Gastrocnemius medialis (tissue), 4 donors: Measurements from ENCODE around the gene RBM23. TPM values are rescaled to one million over a fixed set of nuclear protein-coding genes. Genes with fewer than 3 reads are reported as not detected.

Experiments used
- ATAC-seq, 2 donors: fragments of 150-250 bp; one replicate each; pipeline ENCODE4 v1.9.1; 2016
- DNase-seq, 2 donors: peaks; one replicate each; pipeline ENCODE4 v3.0.0-alpha.2; 2019
- H3K27ac ChIP-seq, 4 donors: fragments of 200-600 bp; sonication (generic); 1 replicate in 1 of 4; 2 replicates in 3 of 4; pipeline ENCODE4 v1.5.1; 2016 to 2018; ENCODE audit warnings: mild to moderate bottlenecking in 2 of 4, moderate library complexity in 1 of 4
- H3K27me3 ChIP-seq, 3 donors: fragments of 200-600 bp; sonication (generic) in 2 of 3; 1 replicate in 1 of 3; 2 replicates in 2 of 3; pipeline versions ENCODE4 v1.5.1 to v1.6.0; 2016 to 2019; ENCODE audit warnings: mild to moderate bottlenecking in 1 of 3, moderate library complexity in 1 of 3
- H3K36me3 ChIP-seq, 2 donors: fragments of 200-600 bp; sonication (generic) in 1 of 2; one replicate each; pipeline ENCODE4 v1.5.1; 2017 to 2018
- H3K4me1 ChIP-seq, 2 donors: fragments of 200-600 bp; sonication (generic) in 1 of 2; one replicate each; pipeline ENCODE4 v1.5.1; 2016 to 2017; ENCODE audit warnings: mild to moderate bottlenecking in 2 of 2
- H3K4me3 ChIP-seq, 4 donors: fragments of 200-600 bp; sonication (generic) in 3 of 4; 1 replicate in 1 of 4; 2 replicates in 3 of 4; pipeline ENCODE4 v1.5.1; 2016 to 2019; ENCODE audit warnings: mild to moderate bottlenecking in 2 of 4
- H3K9me3 ChIP-seq, 3 donors: fragments of 200-600 bp; sonication (generic) in 2 of 3; 1 replicate in 1 of 3; 2 replicates in 2 of 3; pipeline ENCODE4 v1.5.1; 2016 to 2019
- POLR2A ChIP-seq, 2 donors: fragments of 450-650 bp; IDR thresholded peaks; one replicate each; pipeline ENCODE4 v1.6.1; 2017; ENCODE audit warnings: antibody characterized with exemption in 2 of 2, mild to moderate bottlenecking in 2 of 2, moderate library complexity in 2 of 2
- in situ Hi-C, 4 donors: fragments of 200-750 bp; cut with MboI; loops; one replicate each; pipeline versions ENCODE4 v1.15.0 to v1.8.0; 2017; ENCODE audit warnings: low sequenced_read_pairs in 4 of 4
- intact Hi-C: fragments of 100-400 bp; cut with DNase I; formaldehyde crosslinking; loops from one replicate; pipeline ENCODE4 v1.15.1; 2023; ENCODE audit warnings: low total_unique reads
- total RNA-seq, 4 donors: library from RNA; depleted of rRNA; stranded (reverse); fragments of >200 nt; gene quantifications; one replicate each; pipeline versions ENCODE4 v1.1.0 to v1.2.3, GENCODE V29; 2016
- TF ChIP-seq, protein P1 (sequence below), 5 experiments: fragments of 450-650 bp in 3 of 5; fragments of 200-600 bp in 2 of 5; sonication (generic) in 2 of 5; IDR thresholded peaks in 4 of 5; conservative IDR thresholded peaks in 1 of 5; 1 replicate in 4 of 5; 2 replicates in 1 of 5; pipeline ENCODE4 v1.5.1; 2016 to 2019; ENCODE audit warnings: antibody characterized with exemption in 5 of 5, mild to moderate bottlenecking in 3 of 5, moderate library complexity in 3 of 5

The RBM23 gene
- total RNA-seq, 4 donors from 2014 or later = 37.7 to 83.3 (median 62.1) TPM

DNA sequence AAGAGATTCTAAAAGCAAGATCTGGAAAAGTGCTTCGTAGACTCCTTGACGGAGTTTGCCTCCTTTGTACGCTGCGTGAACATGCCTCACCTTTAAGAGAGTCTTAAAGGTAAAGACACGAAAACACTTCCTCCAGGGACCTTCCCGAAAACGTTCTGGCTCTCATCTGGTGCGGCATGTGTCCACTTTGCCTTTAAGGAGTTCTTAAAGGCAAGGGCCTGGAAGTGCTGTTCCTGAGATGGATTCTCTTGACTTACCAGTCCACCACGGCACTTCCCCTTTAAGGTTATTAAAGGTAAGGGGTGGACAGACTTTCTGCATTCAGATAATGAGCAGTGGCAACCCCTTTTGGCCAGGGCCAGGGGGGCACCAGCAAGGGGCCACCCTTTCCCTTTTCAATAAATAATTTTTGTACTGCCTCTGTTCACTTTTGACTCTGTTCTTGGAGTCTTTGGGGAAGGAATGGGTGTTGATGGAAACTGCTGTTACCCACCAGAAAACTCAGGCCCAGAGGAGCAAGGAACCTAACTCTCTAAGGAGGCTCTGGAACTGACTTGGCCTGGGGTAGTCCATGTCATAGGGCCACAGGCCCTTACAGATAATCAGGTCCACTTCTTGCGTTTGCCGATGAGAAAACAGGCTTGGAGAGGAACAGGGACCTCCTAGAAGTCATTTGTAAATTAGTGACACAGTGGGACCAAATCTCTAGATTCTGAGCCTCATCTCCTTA is 31.5 kb downstream of the RBM23 start:
- Histone ChIP-seq H3K36me3 (no peaks in the 10 kb centered on the region), H3K9me3 (no peaks in the 10 kb centered on the region), H3K27me3 (peaks cover 3 to 34% (median 26%) of the 10 kb centered on the region in 3 donors), H3K4me1 (peaks cover 0 to 8% of the 10 kb centered on the region in 2 donors), H3K27ac (no peak overlapping the region), H3K4me3 (peak overlapping the region; percentile 52 to 65 (median 58))
- TF ChIP-seq, protein P1, sequence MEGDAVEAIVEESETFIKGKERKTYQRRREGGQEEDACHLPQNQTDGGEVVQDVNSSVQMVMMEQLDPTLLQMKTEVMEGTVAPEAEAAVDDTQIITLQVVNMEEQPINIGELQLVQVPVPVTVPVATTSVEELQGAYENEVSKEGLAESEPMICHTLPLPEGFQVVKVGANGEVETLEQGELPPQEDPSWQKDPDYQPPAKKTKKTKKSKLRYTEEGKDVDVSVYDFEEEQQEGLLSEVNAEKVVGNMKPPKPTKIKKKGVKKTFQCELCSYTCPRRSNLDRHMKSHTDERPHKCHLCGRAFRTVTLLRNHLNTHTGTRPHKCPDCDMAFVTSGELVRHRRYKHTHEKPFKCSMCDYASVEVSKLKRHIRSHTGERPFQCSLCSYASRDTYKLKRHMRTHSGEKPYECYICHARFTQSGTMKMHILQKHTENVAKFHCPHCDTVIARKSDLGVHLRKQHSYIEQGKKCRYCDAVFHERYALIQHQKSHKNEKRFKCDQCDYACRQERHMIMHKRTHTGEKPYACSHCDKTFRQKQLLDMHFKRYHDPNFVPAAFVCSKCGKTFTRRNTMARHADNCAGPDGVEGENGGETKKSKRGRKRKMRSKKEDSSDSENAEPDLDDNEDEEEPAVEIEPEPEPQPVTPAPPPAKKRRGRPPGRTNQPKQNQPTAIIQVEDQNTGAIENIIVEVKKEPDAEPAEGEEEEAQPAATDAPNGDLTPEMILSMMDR (IDR thresholded peaks at IDR 0.05 in 4 of 5, conservative IDR thresholded peaks at IDR 0.05 in 1 of 5) = no peak
- no peak for TF ChIP-seq POLR2A (IDR thresholded peaks at IDR 0.05)
- intact Hi-C loops (no loop called here), in situ Hi-C loops (no loop called here)
- DNase-seq (no peak), ATAC-seq (peak; percentile 21 to 35)

DNA sequence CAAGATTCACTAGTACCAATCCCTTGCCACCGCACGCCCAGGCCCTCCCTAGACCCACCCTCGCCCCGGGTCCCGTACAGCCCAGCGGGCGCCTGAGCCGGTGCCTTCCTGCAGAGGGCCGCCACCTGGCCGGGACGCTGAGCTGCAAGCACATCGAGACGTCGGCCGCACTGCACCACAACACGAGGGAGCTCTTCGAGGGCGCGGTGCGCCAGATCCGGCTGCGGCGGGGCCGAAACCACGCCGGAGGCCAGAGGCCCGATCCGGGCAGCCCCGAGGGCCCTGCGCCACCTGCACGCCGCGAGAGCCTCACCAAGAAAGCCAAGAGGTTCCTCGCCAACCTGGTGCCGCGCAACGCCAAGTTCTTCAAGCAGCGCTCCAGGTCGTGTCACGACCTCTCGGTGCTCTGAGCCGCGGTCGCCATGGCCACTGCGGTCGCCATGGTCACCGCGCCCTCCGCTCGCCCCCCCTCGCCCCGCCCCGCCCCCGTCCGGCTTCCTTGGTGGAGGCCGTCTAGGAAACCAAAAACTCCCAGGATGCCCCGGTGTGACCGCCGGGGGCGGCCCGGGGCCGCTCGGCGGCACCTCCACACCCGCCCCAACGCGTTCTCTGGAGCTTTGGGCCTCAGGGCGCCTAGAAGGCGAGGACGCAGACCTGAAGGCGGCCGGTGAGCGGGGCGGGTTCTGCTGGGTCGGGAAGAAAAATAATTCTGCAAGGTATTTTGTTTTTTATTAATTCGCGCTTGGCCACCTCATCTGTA is 32.3 kb downstream of the RBM23 start:
- Histone ChIP-seq H3K4me1 (peaks cover 0 to 8% of the 10 kb centered on the region in 2 donors), H3K9me3 (no peaks in the 10 kb centered on the region), H3K27ac (no peak overlapping the region), H3K36me3 (no peaks in the 10 kb centered on the region), H3K4me3 (peak overlapping the region; percentile 52 to 65 (median 58)), H3K27me3 (peaks cover 9 to 34% (median 26%) of the 10 kb centered on the region in 3 donors)
- ATAC-seq (peak; percentile 37 to 51), DNase-seq (peak in 1 of 2 donors; percentile 14)
- in situ Hi-C loops (no loop called here), intact Hi-C loops (no loop called here)
- TF ChIP-seq, protein P1 (IDR thresholded peaks at IDR 0.05 in 4 of 5, conservative IDR thresholded peaks at IDR 0.05 in 1 of 5) = no peak
- TF ChIP-seq POLR2A (IDR thresholded peaks at IDR 0.05) = no peak

DNA sequence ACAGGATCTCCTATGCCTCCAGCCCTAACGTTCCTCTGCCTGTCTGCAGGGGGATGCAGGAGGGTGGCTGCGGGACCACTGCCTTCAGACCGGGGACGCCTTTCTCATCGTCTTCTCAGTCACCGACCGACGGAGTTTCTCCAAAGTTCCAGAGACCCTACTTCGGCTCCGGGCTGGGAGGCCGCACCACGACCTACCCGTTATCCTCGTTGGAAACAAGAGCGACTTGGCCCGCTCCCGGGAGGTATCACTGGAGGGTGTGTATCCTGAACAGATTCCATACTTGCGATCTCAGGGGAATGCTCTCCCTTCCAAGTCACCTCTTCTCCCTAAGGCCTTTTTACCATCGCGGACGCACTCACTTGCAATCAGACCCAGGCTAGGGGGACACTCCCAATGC is 33.0 kb downstream of the RBM23 start:
- H3K4me3 ChIP-seq = no peak overlapping the region

DNA sequence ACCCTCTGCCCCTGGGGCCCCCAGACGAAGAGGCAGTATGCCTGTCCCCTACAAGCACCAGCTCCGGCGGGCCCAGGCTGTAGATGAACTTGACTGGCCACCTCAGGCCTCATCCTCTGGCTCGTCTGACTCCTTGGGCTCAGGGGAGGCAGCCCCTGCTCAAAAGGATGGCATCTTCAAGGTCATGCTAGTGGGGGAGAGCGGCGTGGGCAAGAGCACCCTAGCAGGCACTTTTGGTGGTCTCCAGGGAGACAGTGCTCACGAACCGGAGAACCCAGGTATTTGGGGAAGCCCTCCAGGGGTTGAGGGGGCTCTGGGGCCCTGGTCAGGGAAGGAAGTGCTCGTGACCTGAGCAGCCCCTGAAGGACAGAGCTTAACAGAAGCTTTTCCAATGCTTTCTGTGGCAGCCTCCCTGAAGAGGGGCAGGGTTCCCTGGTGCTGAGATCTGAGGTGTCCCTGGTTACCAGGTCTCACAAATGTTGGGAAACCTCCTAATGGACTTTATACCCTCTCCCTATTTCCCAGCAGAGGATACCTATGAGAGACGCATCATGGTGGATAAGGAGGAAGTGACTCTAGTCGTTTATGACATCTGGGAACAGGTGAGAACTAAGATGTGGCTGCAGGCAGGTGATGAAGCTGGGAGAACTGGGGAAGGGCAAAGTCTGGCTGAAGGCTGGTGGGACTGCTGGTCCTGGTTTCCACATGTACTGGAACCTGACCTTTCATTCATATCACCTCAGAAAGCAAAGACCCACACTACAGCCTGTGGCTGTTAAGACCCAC is 34.0 kb downstream of the RBM23 start:
- intact Hi-C loops = no loop called here
- Histone ChIP-seq H3K4me3 (no peak overlapping the region), H3K27me3 (peaks cover 9 to 34% (median 26%) of the 10 kb centered on the region in 3 donors), H3K27ac (no peak overlapping the region), H3K9me3 (no peaks in the 10 kb centered on the region), H3K36me3 (no peaks in the 10 kb centered on the region), H3K4me1 (peaks cover 0 to 8% of the 10 kb centered on the region in 2 donors)
- DNase-seq (no peak), ATAC-seq (no peak)
- no peak for TF ChIP-seq POLR2A (IDR thresholded peaks at IDR 0.05)
- TF ChIP-seq, protein P1 (IDR thresholded peaks at IDR 0.05 in 4 of 5, conservative IDR thresholded peaks at IDR 0.05 in 1 of 5) = no peak
- in situ Hi-C loops = no loop called here

More for the DNA sequence above, 33.0 kb downstream of the RBM23 start:
- intact Hi-C loops = no loop called here
- Histone ChIP-seq H3K9me3 (no peaks in the 10 kb centered on the region), H3K4me1 (peaks cover 0 to 8% of the 10 kb centered on the region in 2 donors), H3K36me3 (no peaks in the 10 kb centered on the region), H3K27me3 (peaks cover 9 to 34% (median 26%) of the 10 kb centered on the region in 3 donors), H3K27ac (no peak overlapping the region)
- no peak for ATAC-seq
- in situ Hi-C loops = no loop called here
- DNase-seq = no peak
- TF ChIP-seq, protein P1 (IDR thresholded peaks at IDR 0.05 in 4 of 5, conservative IDR thresholded peaks at IDR 0.05 in 1 of 5) = no peak
- no peak for TF ChIP-seq POLR2A (IDR thresholded peaks at IDR 0.05)
